Activated T-cell treated with anti-CD3 and anti-CD28 coated beads, Interleukin-2, amount 50 U/mL, for 4 hours (primary cell): ENCODE data around the gene TAOK3. TPM values are rescaled to one million over a fixed set of nuclear protein-coding genes. Genes with fewer than 3 reads are reported as not detected.
"Not testable (repeated sequence)": the region's sequence is repeated elsewhere in the genome, so short reads cannot be mapped to it uniquely, and the experiment has no call there.

Experiments
- ATAC-seq, 2 donors: fragments of 200-7000 bp; cut with Tn5 transposase; one replicate each; pipeline ENCODE4 v1.10.0; 2021
- DNase-seq: peaks from one replicate; pipeline ENCODE4 v3.0.0-alpha.2; 2020
- H3K27me3 Mint-ChIP-seq: one replicate; pipeline ENCODE4 v1.8.0; 2021; ENCODE audit warnings: low read depth, mixed read lengths
- H3K36me3 Mint-ChIP-seq: one replicate; pipeline ENCODE4 v1.8.0; 2022; ENCODE audit warnings: mixed read lengths; ENCODE audit not compliant: insufficient read depth
- H3K4me1 Mint-ChIP-seq: one replicate; pipeline ENCODE4 v1.8.0; 2021; ENCODE audit warnings: low read depth, mixed read lengths
- H3K4me3 Mint-ChIP-seq: one replicate; pipeline ENCODE4 v1.8.0; 2021; ENCODE audit warnings: mild to moderate bottlenecking, moderate library complexity, mixed read lengths
- H3K9me3 Mint-ChIP-seq: one replicate; pipeline ENCODE4 v1.8.0; 2021; ENCODE audit warnings: mixed read lengths
- total RNA-seq, 3 donors: library from RNA; stranded (reverse); gene quantifications; one replicate each; pipeline ENCODE4 v1.2.1, GENCODE V29; 2021

TAOK3 gene
- total RNA-seq, 3 donors from 2014 or later, result 39.8 to 46.5 (median 43.9) TPM

DNA sequence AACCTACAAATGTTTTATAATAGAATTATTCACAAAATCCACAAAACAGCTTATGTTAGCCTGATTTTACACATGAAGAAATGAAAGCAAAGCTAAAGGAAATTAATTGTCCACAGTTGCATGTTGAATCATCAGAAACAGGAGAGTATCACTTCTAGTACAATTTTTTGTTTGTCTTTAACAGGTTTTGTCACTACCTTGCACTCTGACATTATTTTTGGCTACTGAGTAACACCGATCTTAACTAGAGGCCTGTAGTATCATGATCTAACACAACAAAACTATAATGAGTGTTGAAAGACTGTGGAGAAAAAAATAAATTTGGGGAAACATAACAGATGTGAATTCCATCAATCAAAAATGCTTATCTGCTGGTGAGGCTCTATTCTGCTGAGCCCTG, 60.1 kb downstream of the TAOK3 start:
- no peak overlapping the region for H3K4me3 Mint-ChIP-seq
- H3K27me3 Mint-ChIP-seq, result no peaks in the 10 kb centered on the region
- DNase-seq (no peak), ATAC-seq (peak; percentile 46 to 59)
- H3K36me3 Mint-ChIP-seq, result peaks cover 10% of the 10 kb centered on the region
- peaks cover 53% of the 10 kb centered on the region for H3K4me1 Mint-ChIP-seq
- H3K9me3 Mint-ChIP-seq, result no peaks in the 10 kb centered on the region

DNA sequence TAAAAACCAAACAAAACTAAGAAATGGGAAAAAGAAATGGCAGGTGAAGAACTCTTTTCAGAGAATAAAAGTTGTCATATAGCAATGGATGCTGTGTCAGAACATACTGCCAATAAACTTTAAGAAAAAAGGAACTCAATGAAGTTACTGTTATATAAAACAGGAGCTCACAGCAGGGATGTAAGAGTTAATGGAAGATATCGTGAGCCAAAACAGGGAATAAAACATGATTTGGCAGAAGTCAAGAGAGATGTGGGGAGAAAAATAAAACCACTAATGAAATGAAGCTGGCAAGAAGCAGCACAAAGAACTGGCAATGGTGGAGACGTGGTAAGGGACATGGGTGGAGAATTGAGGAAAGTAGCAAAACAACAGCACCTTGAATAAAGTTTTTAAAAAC, 61.0 kb downstream of the TAOK3 start:
- Mint-ChIP-seq H3K36me3 (peaks cover 9% of the 10 kb centered on the region), H3K4me3 (no peak overlapping the region), H3K27me3 (no peaks in the 10 kb centered on the region), H3K9me3 (no peaks in the 10 kb centered on the region), H3K4me1 (peaks cover 60% of the 10 kb centered on the region)
- ATAC-seq (no peak), DNase-seq (no peak)

DNA sequence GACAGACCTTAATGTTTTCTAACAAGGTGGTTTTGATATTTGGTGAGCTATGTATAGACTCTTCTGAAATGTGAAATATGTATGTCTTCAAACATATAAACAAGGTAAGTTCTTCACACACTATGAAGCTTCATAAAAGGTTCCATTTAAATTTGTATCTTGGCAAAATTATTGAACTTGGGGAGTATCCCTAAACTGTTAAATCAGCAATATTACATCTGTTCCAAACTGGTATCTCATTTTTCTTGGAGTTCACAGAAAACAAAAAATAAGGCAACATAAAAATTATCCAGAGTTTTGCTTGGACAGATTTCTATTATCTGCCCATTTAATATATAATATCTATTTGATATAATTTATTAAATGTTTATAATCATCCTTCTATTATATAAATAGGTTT, 62.4 kb downstream of the TAOK3 start:
- no peak overlapping the region for H3K4me3 Mint-ChIP-seq

DNA sequence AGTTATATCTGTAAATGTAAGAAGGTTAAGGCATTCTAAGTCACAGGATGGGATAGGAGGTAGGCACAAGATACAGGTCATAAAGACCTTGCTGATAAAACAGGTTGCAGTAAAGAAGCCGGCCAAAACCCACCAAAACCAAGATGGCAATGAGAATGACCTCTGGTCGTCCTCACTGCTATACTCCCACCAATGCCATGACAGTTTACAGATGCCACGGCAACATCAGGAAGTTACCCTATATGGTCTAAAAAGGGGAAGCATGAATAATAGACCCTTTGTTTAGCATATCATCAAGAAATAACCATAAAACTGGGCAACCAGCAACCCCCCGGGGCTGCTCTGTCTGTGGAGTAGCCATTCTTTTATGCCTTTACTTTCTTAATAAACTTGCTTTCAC, 64.7 kb downstream of the TAOK3 start:
- H3K4me3 Mint-ChIP-seq, H3K9me3 Mint-ChIP-seq, H3K36me3 Mint-ChIP-seq, H3K27me3 Mint-ChIP-seq, DNase-seq, ATAC-seq: not testable (repeated sequence)
- H3K4me1 Mint-ChIP-seq, result peaks cover 49% of the 10 kb centered on the region

More for the DNA sequence above, 62.4 kb downstream of the TAOK3 start:
- Mint-ChIP-seq H3K4me1 (peaks cover 51% of the 10 kb centered on the region), H3K9me3 (no peaks in the 10 kb centered on the region), H3K36me3 (peaks cover 6% of the 10 kb centered on the region), H3K27me3 (no peaks in the 10 kb centered on the region)
- DNase-seq, result no peak
- no peak for ATAC-seq

DNA sequence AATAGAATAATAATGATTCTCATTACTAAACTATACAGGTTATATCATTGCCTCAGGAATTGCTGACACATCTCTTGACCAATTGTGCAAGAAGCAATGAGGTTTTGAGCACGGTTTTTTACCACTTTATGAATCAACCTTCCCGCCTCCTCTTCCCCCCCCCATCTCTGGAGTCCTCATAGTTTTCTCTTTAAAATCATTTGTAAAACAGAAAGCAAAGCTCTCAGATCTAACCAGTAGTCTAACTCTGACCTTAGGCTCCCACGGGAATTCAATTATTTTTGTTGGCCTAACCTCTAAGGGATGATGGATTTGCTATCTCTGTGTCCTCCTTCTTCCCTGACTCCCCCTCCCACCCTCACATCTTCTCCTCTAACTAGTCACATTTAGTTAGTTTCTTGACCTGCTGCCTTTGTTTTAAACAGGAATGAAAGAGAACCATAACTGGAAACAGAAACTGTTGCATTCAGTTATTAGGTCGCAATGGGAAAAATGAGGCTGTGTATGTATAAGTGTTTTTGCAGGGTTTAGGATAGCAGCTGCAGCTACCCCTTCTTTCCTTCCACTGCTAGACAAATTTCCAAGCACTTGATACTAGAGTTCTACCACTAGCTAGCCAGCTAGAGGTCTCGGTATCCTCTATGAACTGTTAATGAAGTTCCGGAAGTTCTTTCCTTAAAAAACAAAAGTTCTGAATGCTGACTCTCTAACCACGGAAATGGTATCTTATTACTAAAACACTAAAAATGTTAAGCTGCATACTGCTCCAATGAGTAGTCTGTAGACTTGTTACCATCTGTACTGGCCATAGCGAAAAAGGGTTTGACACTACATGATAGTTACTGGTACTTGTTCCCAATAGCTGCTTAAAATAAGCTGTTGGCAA, 65.4 kb downstream of the TAOK3 start:
- DNase-seq (peak; percentile 19), ATAC-seq (peak; percentile 74 to 87)
- Mint-ChIP-seq H3K9me3 (no peaks in the 10 kb centered on the region), H3K27me3 (no peaks in the 10 kb centered on the region), H3K4me1 (peaks cover 49% of the 10 kb centered on the region), H3K4me3 (peak overlapping the region; percentile 68), H3K36me3 (peaks cover 6% of the 10 kb centered on the region)

DNA sequence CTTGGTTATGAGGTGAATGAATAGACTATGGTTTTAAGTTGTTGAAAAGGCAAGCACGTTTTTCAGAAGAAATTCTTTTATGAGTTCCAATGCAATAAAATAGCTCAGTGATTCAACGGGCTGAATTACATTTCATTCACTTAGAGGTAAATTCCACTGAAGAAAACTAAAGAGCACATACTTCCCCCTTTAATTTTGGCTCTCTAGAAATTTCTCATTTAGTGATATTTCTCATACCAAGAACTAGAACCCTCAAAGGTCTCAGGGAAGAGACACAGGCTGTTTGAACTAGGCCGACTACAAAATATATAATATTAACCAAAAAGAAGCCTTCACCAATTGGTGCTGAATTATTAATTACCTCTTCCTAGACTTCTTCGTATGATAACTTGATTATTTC, 68.6 kb downstream of the TAOK3 start:
- Mint-ChIP-seq H3K9me3 (no peaks in the 10 kb centered on the region), H3K4me3 (no peak overlapping the region), H3K36me3 (no peaks in the 10 kb centered on the region), H3K27me3 (no peaks in the 10 kb centered on the region), H3K4me1 (peaks cover 57% of the 10 kb centered on the region)
- ATAC-seq (no peak), DNase-seq (no peak)

DNA sequence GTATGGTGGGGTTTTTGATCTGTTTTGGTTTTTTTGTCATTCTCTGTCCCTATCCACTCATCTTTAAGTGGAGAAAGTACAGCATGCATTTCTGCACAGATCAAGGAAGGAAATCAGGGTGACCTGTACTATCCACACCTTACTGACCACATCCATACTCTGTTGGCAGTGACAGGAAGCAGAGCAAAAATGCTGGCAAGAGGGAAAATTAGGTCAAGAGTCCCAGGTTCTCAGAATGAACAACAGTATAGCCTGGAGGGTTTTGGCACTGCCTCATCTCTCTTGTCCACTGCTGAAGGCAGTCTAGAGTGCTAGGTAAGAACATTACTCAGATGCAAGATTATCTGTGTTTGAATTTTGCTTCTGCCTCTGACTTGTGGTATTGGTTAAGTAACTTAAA, 70.7 kb downstream of the TAOK3 start:
- H3K4me3 Mint-ChIP-seq, result no peak overlapping the region
- H3K27me3 Mint-ChIP-seq, result no peaks in the 10 kb centered on the region
- ATAC-seq, result no peak
- no peaks in the 10 kb centered on the region for H3K36me3 Mint-ChIP-seq
- no peak for DNase-seq
- H3K9me3 Mint-ChIP-seq, result no peaks in the 10 kb centered on the region
- H3K4me1 Mint-ChIP-seq, result peaks cover 43% of the 10 kb centered on the region

DNA sequence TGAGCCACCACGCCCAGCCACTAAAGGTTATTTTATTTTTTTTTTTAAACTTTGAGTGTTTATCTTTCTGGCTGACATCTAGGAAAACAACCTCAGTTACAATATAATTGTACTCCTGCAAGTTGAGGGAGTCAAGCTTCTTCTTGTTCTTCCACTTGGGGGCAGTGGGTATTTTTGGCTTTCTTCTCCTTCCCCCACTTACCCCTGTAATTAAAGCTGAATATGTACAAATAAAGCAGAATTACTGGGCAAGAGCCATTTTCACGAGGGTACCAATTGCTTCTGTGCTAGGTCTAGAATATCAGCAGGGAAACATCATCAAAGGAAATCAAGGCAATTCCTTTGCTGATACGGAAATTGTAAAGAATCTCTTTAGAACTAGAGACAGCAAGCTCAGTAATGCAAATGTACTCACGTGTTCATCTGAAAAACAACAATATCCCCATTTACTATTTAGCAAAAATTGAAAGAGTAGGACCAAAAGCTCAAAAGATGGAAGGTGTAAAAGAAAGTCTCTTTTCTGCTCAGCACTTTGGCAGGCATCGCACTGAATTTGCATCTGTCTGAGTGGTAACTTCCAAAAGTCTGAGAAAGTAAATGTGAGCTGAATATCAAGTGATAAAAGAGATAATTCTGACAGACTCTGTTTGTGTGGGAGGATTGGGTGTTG, 72.8 kb downstream of the TAOK3 start:
- ATAC-seq (no peak), DNase-seq (no peak)
- peaks cover 4% of the 10 kb centered on the region for H3K36me3 Mint-ChIP-seq
- H3K4me1 Mint-ChIP-seq, result peaks cover 41% of the 10 kb centered on the region
- H3K27me3 Mint-ChIP-seq, result no peaks in the 10 kb centered on the region
- H3K9me3 Mint-ChIP-seq, result no peaks in the 10 kb centered on the region
- H3K4me3 Mint-ChIP-seq, result no peak overlapping the region

DNA sequence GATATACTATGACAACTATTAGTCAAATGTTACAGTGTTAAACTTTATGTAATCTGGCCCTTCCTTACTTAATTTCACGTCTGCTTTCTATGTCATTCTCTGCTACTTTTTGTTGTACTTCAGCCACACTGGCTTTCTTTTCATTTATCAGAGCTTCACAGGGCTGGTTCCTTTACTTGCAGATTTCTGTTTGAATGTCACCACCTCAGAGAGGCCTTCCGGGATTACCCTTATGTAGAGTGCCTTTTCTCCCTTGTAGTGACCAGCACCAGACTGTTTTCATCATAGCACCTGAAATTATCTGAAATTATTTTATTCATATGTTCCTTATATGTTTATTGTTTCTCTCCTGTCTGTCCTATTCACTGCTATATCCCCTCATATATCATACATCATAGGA, 75.4 kb downstream of the TAOK3 start:
- DNase-seq (no peak), ATAC-seq (no peak)
- Mint-ChIP-seq H3K9me3 (no peaks in the 10 kb centered on the region), H3K4me1 (peaks cover 22% of the 10 kb centered on the region), H3K36me3 (peaks cover 8% of the 10 kb centered on the region), H3K4me3 (no peak overlapping the region), H3K27me3 (no peaks in the 10 kb centered on the region)

DNA sequence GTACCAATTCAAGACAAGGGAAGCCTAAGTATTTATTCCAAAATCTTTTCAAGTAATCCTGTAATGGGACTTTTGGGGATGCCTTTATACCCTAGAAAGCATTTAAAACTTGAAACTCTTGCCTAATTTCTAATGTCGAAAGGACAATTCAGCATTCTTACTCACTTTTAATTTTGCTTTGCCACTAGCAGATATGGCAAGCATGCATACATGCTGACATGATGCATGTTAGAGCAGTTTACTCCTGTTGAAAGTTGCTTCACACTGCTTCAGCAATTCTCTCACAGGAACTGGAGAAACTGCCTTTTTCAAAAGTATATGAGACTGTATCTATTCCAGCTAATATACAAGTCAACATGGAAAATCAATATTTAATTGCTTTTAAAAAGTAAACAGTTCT, 79.9 kb downstream of the TAOK3 start:
- Mint-ChIP-seq H3K4me1 (peaks cover 3% of the 10 kb centered on the region), H3K27me3 (no peaks in the 10 kb centered on the region), H3K9me3 (no peaks in the 10 kb centered on the region), H3K36me3 (peaks cover 13% of the 10 kb centered on the region), H3K4me3 (no peak overlapping the region)
- DNase-seq, result no peak
- no peak for ATAC-seq

DNA sequence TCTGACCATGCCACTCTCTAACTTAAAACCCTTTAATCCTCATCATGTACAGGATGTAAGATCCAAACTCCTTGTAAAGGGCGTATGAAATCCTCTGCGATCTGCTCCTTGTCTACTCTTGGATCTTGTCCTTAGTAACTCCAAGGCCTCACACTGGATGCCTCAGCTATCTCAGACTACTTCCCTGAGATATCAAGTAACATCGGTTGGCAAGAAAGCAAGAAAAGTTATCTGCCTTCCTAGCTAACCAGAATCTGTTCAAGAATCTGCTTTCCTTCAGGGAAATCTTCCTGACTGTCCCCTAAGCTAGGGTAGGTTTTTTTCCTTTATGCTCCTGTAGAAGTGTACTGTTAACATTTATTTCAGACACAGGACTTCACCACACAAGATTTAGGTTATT, 82.6 kb downstream of the TAOK3 start:
- ATAC-seq, result no peak
- H3K27me3 Mint-ChIP-seq, result no peaks in the 10 kb centered on the region
- no peaks in the 10 kb centered on the region for H3K9me3 Mint-ChIP-seq
- H3K4me3 Mint-ChIP-seq, result no peak overlapping the region
- peaks cover 3% of the 10 kb centered on the region for H3K4me1 Mint-ChIP-seq
- H3K36me3 Mint-ChIP-seq, result peaks cover 19% of the 10 kb centered on the region
- no peak for DNase-seq

DNA sequence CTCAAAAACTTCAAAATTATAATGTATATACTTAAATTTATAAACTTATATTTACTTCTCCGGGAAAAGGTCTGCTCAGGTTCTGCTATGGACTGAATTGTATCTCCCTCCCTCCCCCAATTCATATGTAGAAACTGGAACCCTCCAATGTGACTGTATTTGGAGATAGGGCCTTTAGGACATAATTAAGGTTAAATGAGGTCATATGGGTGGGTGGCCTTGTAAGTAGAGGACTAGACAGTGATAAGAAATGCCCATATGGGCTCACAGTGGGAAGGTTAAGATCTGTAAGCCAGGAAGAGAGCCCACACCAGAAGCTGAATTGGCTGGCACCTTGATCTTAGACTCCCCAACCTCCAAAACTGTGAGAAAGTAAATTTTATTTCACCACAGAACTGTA, 84.5 kb downstream of the TAOK3 start:
- Mint-ChIP-seq H3K27me3 (no peaks in the 10 kb centered on the region), H3K36me3 (peaks cover 21% of the 10 kb centered on the region), H3K4me3 (no peak overlapping the region), H3K4me1 (peaks cover 3% of the 10 kb centered on the region), H3K9me3 (no peaks in the 10 kb centered on the region)
- ATAC-seq (no peak), DNase-seq (no peak)

DNA sequence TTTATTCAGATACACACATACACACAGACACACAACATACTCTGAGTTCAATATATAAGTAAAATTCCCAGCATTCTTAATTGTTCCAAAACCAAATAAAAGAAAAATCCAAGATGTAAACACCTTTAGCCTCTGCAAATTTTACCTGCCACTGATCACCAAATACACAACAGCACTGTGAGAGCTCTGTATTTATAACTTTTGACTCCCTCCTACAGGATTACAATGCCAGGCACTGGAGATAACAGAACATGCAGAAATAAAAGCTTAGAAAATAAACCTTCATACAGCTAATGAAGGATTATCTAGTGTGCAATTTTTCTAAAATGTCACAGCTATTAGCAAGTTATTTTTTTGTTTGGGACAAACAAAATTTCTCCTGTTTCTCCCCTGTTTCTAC, 85.0 kb downstream of the TAOK3 start:
- H3K36me3 Mint-ChIP-seq, result peaks cover 21% of the 10 kb centered on the region
- no peaks in the 10 kb centered on the region for H3K27me3 Mint-ChIP-seq
- peaks cover 3% of the 10 kb centered on the region for H3K4me1 Mint-ChIP-seq
- H3K4me3 Mint-ChIP-seq, result no peak overlapping the region
- DNase-seq (no peak), ATAC-seq (no peak)
- H3K9me3 Mint-ChIP-seq, result no peaks in the 10 kb centered on the region

DNA sequence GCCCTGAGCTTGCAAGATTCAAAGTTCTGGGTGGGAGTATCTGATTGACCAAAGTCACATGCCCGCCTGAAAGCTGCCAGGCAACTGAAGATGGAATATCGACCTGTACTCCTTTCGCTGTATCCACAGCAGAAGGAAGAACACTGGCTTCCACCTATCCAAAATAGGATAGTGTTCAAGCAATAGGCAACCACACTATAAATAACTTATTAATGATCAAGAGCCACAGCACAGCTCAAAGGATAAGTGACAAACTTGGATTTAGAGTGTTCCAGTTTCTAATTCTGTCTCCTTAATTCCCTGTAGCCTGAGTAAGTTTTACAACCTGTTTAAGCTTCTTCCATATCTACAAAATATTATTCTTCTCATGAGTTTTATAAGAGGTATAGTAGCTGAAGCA, 89.9 kb downstream of the TAOK3 start:
- DNase-seq, result no peak
- Mint-ChIP-seq H3K4me3 (no peak overlapping the region), H3K9me3 (peaks cover 11% of the 10 kb centered on the region), H3K27me3 (no peaks in the 10 kb centered on the region), H3K4me1 (peaks cover 2% of the 10 kb centered on the region), H3K36me3 (peaks cover 28% of the 10 kb centered on the region)
- no peak for ATAC-seq

DNA sequence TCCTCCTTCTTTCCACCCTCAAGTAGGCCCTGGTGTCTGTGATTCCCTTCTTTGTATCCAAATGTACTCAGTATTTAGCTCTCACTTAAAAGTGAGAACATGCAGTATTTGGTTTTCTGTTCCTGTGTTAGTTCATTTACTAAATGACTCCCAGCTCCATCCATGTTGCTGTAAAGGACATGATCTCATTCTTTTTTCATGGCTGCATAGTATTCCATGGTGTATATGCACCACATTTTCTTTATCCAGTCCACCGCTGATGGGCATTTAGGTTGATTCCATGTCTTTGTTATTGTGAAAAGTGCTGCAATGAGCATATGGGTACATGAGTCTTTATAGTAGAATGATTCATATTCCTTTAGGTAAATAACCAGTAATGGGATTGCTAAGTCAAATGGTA, 94.4 kb downstream of the TAOK3 start:
- not testable (repeated sequence) for H3K4me3 Mint-ChIP-seq, ATAC-seq, H3K27me3 Mint-ChIP-seq, DNase-seq
- peaks cover 15% of the 10 kb centered on the region for H3K4me1 Mint-ChIP-seq
- H3K36me3 Mint-ChIP-seq, result peaks cover 16% of the 10 kb centered on the region
- H3K9me3 Mint-ChIP-seq, result peaks cover 11% of the 10 kb centered on the region
